B cell (primary cell): ENCODE measurements around the gene PIGB.

Experiments
- CTCF ChIP-seq: fragments of 200-600 bp; IDR thresholded peaks from one replicate; pipeline ENCODE4 v1.8.0; 2022; ENCODE audit warnings: antibody characterized with exemption, mild to moderate bottlenecking
- EZH2 ChIP-seq: IDR thresholded peaks from 2 replicates; pipeline ENCODE4 v1.6.1; 2012; ENCODE audit warnings: borderline replicate concordance, low read depth, mild to moderate bottlenecking, moderate library complexity, low read length; ENCODE audit not compliant: insufficient read depth, poor library complexity, severe bottlenecking

GRCh38 chr15:55402707-55403106 is 83.7 kb downstream of the PIGB start:
- TF ChIP-seq EZH2, result no peak
- TF ChIP-seq CTCF, result no peak
